GM18870 (cell line): ENCODE measurements around the gene BCL2.
A peak's percentile ranks its signal among the peaks of the same experiment; 100 is the strongest.

Source experiments
- ATAC-seq: cut with Tn5 transposase; IDR thresholded peaks from one replicate; pipeline ENCODE4 v1.9.1; 2021; ENCODE audit warnings: moderate library complexity; ENCODE audit not compliant: unreplicated experiment

Gene BCL2

GRCh38 chr18:63312019-63312409 lies 7.6 kb downstream of the BCL2 start:
- ATAC-seq: no peak

GRCh38 chr18:63311118-63312018 lies 8.2 kb downstream of the BCL2 start:
- peak; percentile 67 for ATAC-seq

- ATAC-seq: no peak
Measured at GRCh38 chr18:63309422-63309821, 10.1 kb downstream of the BCL2 start.

GRCh38 chr18:63307551-63308200 lies 11.9 kb downstream of the BCL2 start:
- ATAC-seq: no peak

- ATAC-seq: no peak
Measured at GRCh38 chr18:63306819-63307550, 12.6 kb downstream of the BCL2 start.

GRCh38 chr18:63306249-63306648 lies 13.3 kb downstream of the BCL2 start:
- no peak for ATAC-seq

GRCh38 chr18:63303547-63303946 lies 16.0 kb downstream of the BCL2 start:
- ATAC-seq: no peak

- no peak for ATAC-seq
Measured at GRCh38 chr18:63302636-63303405, 16.7 kb downstream of the BCL2 start.

GRCh38 chr18:63302220-63302619 lies 17.3 kb downstream of the BCL2 start:
- no peak for ATAC-seq

- ATAC-seq: no peak
Measured at GRCh38 chr18:63301434-63301833, 18.1 kb downstream of the BCL2 start.

GRCh38 chr18:63299837-63300745 lies 19.5 kb downstream of the BCL2 start:
- peak; percentile 58 for ATAC-seq

- no peak for ATAC-seq
Measured at GRCh38 chr18:63298400-63299365, 20.9 kb downstream of the BCL2 start.

- ATAC-seq: no peak
Measured at GRCh38 chr18:63297687-63298399, 21.7 kb downstream of the BCL2 start.

- ATAC-seq: no peak
Measured at GRCh38 chr18:63293935-63294334, 25.6 kb downstream of the BCL2 start.

- peak; percentile 56 for ATAC-seq
Measured at GRCh38 chr18:63292831-63293683, 26.5 kb downstream of the BCL2 start.

- no peak for ATAC-seq
Measured at GRCh38 chr18:63291278-63291677, 28.3 kb downstream of the BCL2 start.

GRCh38 chr18:63290821-63291200 lies 28.8 kb downstream of the BCL2 start:
- ATAC-seq: no peak
